Measurements from ENCODE around the gene JMJD8. TPM values are rescaled to one million over a fixed set of nuclear protein-coding genes. Genes with fewer than 3 reads are reported as not detected.
A peak's percentile ranks its signal among the peaks of the same experiment; 100 is the strongest.

The JMJD8 gene
- total RNA-seq, 1 donor from 2014 or later = 46.1 TPM

DNA sequence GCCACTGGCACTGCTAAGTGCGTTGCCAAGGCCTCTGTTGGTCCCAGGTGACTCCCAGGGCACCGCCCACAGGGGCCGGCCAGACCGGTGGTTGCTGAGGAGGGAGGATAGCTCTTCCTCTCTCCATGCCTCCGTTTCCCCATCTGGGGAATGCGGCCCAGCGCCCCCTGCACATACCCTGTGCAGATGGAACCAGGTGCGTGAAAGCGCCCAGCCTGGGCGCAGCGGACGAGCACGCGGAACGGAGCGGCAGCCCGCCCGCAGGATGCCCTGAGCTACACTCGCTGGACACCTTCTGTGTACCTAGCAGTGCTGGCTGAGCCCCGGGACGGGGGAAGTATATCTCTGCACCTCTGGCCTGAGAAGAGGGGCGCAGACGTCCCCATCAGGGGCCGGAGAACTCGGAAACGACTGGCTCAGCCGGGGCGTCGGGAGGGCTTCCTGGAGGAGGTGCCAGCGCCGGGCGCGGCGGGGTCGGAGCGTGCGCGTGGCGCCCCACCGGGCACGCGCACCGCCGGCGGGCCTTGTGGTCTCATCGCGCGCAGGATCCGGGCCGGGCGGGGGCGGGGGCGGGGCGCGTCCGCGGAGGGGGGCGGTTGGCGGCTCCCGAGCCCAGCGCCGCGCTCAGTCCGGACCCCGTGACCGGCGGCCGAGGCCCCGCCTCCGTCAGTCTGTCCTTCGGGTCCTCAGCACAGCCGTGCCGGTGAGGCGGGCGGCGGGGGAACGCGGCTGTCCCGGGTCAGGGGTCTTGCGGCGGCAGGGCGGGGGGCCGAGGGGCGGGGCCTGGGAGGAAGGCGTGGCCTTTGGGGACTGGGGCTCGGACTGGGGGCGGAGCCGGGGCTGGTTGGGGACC, 42.5 kb upstream of the JMJD8 start, which contains the start of the genes CCDC78 and HAGHL:
TSS of gene CCDC78 (minus strand) at position 6 of the 853 bp plus-strand sequence. CDS start 76 bp downstream, outside the sequence.
TSS of gene HAGHL (plus strand) at position 669 of the 853 bp plus-strand sequence. CDS start 404 bp downstream, outside the sequence.
- H3K27ac Mint-ChIP-seq = no peak within 1 kb of the TSS
- DNase-seq (ENCODE audit: low spot score in 2 of 2, unreplicated experiment in 2 of 2) = no peak
- TF ChIP-seq, protein P1, sequence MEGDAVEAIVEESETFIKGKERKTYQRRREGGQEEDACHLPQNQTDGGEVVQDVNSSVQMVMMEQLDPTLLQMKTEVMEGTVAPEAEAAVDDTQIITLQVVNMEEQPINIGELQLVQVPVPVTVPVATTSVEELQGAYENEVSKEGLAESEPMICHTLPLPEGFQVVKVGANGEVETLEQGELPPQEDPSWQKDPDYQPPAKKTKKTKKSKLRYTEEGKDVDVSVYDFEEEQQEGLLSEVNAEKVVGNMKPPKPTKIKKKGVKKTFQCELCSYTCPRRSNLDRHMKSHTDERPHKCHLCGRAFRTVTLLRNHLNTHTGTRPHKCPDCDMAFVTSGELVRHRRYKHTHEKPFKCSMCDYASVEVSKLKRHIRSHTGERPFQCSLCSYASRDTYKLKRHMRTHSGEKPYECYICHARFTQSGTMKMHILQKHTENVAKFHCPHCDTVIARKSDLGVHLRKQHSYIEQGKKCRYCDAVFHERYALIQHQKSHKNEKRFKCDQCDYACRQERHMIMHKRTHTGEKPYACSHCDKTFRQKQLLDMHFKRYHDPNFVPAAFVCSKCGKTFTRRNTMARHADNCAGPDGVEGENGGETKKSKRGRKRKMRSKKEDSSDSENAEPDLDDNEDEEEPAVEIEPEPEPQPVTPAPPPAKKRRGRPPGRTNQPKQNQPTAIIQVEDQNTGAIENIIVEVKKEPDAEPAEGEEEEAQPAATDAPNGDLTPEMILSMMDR (IDR thresholded peaks at IDR 0.05; ENCODE audit: unreplicated experiment) = no peak

DNA sequence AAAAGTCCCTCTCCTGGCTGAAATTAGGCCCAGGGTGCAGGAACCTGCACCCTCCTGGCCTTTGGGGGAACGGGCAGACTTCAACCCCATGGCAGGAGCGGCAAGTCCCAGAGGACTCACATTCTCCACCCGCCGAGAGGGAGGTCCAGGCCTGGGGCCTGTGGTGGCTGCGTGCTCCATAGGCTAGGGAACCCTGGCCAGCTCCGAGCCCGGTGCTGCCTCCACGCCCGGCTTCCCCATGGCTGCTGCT, 42.0 kb upstream of the JMJD8 start:
- TF ChIP-seq, protein P1 (IDR thresholded peaks at IDR 0.05; ENCODE audit: unreplicated experiment) = no peak
- no peaks in the 10 kb centered on the region for H3K9me3 Mint-ChIP-seq
- no peaks in the 10 kb centered on the region for H3K4me1 Mint-ChIP-seq
- H3K36me3 Mint-ChIP-seq = no peaks in the 10 kb centered on the region
- no peak for DNase-seq (ENCODE audit: low spot score in 2 of 2, unreplicated experiment in 2 of 2)
- H3K27me3 Mint-ChIP-seq (ENCODE audit: low read depth) = peaks cover 18% of the 10 kb centered on the region
- H3K27ac Mint-ChIP-seq = no peak overlapping the region
- peak overlapping the region; percentile 60 for H3K4me3 Mint-ChIP-seq

More for the DNA sequence above, 42.5 kb upstream of the JMJD8 start, which contains the start of the genes CCDC78 and HAGHL:
- Mint-ChIP-seq H3K36me3 (no peaks in the 10 kb centered on the region), H3K4me3 (peak within 1 kb of the TSS; percentile 60), H3K27me3 (ENCODE audit: low read depth) (peaks cover 18% of the 10 kb centered on the region), H3K9me3 (no peaks in the 10 kb centered on the region), H3K4me1 (no peaks in the 10 kb centered on the region)

DNA sequence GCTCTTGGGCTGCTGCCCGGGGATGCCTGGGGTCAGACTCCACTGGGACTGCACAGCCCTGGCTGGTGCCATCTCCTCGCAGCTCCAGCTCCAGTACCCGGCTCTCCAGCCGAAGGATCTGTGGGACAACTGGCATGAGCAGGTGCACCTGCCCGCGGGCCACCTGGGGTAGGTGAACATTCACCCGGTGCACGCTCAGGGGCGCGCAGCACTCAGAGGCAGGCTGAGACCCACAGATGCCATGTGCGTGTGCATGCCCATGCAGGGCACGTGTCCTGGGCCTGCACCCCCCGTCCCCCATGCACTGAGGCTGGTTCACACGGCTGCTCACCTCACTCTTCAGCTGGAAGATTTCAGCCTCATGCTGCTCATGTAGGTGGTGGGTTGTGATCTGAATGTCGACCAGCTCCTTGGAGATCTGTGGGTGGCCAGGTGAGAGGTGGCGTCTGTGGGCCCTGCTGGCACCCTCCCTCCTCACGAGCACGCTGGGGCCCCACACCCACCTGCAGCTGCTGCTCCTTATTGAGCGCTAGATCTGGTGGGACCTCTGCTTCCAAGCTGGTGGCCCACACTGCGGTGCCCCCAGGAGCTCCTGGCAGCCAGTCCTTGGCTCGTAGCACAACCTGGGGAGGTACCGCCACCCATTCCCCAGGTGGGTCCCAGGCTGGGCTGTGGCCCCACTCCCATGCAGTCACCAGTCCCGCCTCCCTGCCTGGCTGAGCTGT, 41.5 kb upstream of the JMJD8 start:
- TF ChIP-seq, protein P1 (IDR thresholded peaks at IDR 0.05; ENCODE audit: unreplicated experiment) = no peak
- no peaks in the 10 kb centered on the region for H3K36me3 Mint-ChIP-seq
- peaks cover 18% of the 10 kb centered on the region for H3K27me3 Mint-ChIP-seq (ENCODE audit: low read depth)
- H3K4me3 Mint-ChIP-seq = peak overlapping the region; percentile 8
- DNase-seq (ENCODE audit: low spot score in 2 of 2, unreplicated experiment in 2 of 2) = no peak
- no peak overlapping the region for H3K27ac Mint-ChIP-seq
- H3K9me3 Mint-ChIP-seq = no peaks in the 10 kb centered on the region
- H3K4me1 Mint-ChIP-seq = no peaks in the 10 kb centered on the region

DNA sequence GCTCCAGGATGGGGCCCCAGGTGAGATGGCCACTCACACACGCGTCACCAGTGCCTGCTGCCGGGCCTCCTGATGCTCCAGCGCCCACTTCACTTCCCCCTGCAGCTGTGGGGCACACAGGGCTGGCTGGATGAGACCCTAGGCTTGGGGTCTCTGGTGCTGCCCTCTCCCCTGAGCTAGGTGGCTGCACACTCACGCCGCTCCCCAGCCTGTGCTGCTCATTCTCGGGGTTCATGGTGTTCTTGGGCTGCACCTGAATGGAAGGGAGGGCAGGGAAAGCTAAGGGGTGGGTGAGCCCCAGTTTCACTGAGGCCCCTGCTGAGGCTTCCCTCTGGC, 40.9 kb upstream of the JMJD8 start:
- no peak for DNase-seq (ENCODE audit: low spot score in 2 of 2, unreplicated experiment in 2 of 2)
- H3K27ac Mint-ChIP-seq = no peak overlapping the region
- H3K27me3 Mint-ChIP-seq (ENCODE audit: low read depth) = peaks cover 18% of the 10 kb centered on the region
- no peaks in the 10 kb centered on the region for H3K36me3 Mint-ChIP-seq
- no peaks in the 10 kb centered on the region for H3K9me3 Mint-ChIP-seq
- peaks cover 4% of the 10 kb centered on the region for H3K4me1 Mint-ChIP-seq
- H3K4me3 Mint-ChIP-seq = no peak overlapping the region
- TF ChIP-seq, protein P1 (IDR thresholded peaks at IDR 0.05; ENCODE audit: unreplicated experiment) = no peak

DNA sequence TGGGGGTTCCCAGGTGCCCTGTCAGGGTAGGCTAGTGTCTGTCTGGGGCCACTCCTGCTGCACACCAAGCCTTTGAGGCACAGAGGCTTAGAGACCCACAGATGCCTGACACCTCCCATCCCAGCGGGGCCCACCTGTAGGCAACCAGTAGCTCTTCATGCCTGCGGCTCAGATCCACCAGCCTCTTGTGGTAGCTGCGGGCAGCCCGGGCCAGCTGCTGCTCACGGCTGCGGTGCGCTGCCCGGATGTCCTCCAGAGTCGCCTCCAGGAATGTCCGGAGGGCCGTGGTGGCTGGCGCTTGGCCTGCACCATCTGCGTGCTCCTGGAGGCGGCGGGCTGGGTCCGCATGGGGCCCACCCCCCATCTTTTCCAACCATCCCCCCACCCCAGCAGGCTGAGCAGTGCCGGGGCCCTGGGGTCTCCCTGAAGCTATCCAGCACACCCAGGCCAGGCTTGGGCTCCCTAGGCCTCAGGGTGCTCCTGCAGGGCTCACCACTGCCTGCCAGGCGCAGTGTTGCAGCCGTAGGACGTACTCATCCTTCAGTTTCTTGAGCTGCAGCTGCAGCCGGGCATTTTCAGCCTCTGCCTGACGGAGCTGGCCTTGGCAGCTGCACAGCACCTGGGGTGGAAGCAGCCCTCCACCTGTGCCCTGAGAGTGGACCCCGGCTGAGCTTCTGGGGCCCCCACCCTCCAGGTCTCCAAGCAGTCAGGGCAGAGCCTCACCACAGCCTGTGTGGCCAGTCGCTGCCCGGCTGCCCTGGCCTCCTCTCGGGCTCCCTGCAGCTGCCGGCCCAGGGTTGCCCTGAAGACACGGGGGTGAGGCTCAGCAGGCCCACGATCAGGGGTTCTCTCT, 40.3 kb upstream of the JMJD8 start:
- no peaks in the 10 kb centered on the region for H3K9me3 Mint-ChIP-seq

More for the DNA sequence above, 40.3 kb upstream of the JMJD8 start:
- Mint-ChIP-seq H3K36me3 (no peaks in the 10 kb centered on the region), H3K4me3 (no peak overlapping the region), H3K4me1 (peaks cover 7% of the 10 kb centered on the region), H3K27me3 (ENCODE audit: low read depth) (peaks cover 18% of the 10 kb centered on the region), H3K27ac (no peak overlapping the region)
- TF ChIP-seq, protein P1 (IDR thresholded peaks at IDR 0.05; ENCODE audit: unreplicated experiment) = no peak
- no peak for DNase-seq (ENCODE audit: low spot score in 2 of 2, unreplicated experiment in 2 of 2)

All from mesothelial cell of epicardium (in vitro differentiated cells).